GM21576 (cell line): ENCODE results near the gene PRLR.
"Not testable (repeated sequence)": the region's sequence is repeated elsewhere in the genome, so short reads cannot be mapped to it uniquely, and the experiment has no call there.

Experiments
- ATAC-seq: cut with Tn5 transposase; IDR thresholded peaks from one replicate; pipeline ENCODE4 v1.9.1; 2021; ENCODE audit warnings: mild to moderate bottlenecking, moderate library complexity; ENCODE audit not compliant: unreplicated experiment

The PRLR gene

GRCh38 chr5:35133186-35133585 lies 97.1 kb downstream of the PRLR start:
- no peak for ATAC-seq

- no peak for ATAC-seq
These were observed 98.6 kb downstream of the PRLR start for GRCh38 chr5:35131723-35132122.

DNA sequence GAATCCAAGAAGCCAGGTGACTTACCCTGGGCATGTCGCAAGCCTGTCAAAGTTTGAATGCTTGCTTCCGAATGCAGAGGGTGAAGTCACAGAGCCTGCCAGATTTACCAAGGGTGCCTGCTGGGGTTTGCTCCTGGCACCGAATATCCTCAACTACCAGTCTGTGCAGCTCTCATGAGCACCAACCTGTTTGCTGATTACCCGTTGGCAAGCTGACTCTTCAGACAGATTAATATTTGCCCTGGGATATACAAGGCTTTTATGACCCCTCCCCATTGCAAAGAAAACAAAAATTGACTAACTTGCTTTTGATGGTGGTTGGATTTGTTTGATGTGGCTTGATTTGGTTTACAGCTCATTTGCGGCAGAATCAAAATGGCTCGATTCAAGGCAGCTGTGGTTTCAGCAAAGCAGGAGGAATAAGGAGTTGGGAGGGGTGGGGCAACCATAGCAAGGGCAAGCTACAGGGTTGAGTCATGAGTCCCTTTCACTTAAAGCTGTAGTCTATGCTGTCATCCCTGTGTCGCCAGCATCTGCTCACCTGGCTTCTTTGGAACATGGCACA lies 100.3 kb downstream of the PRLR start:
- ATAC-seq = no peak

DNA sequence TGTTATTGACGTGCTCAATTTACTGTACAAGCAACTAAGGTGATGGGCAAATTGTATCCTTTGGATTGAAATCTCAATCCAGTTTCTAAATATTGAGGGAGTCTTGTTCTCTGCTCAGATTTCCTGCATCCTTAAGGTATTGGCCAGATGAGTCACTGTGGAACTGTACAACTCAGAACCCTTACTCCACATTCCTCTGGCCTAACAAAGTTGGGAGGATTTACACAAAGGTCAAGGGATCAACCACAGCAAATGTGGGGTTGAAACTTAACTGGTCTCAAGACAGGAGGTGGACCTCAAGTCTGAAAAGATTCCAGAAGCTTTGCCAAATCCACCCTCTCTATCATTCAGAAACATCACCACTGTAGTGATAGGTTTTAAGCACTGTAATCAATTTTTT lies 101.0 kb downstream of the PRLR start:
- no peak for ATAC-seq

GRCh38 chr5:35127006-35127405 lies 103.3 kb downstream of the PRLR start:
- ATAC-seq = no peak

DNA sequence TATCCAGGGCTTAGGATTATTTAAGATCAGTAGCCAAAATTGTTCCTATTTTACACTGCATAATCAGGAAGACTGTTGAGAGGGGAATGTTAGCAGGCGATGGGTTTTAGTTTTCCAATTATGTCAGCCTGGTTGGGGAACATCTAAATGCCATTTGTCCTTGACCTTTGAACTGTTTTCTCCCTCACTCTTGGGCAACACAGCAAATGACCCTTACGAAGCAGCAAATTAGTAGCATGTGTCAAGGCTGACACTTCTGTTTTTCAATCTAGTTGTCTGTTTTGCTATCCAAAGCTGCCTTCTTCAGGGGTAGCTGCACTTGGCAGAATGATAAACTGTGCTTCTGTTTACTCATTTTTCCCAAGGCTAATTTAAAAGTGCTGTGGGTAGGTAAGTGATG lies 104.5 kb downstream of the PRLR start:
- no peak for ATAC-seq

DNA sequence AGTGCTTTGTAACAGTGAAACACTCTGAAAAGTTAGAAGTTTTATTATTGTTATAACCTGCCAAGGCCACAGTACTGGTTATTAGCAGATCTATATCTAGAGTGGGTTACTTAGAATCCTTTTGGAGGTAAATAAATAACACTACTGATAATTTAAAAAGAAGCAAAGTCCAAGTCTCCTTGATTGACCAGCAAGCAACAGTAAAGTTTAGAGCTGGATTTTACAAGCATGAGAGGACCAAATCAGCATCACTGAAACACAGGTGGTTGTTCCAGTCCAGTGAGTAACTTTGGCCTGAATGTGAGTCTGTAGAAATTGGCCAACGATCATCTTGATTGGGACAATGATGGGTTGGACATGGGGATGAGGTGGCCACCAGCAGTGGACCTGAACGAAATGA lies 105.4 kb downstream of the PRLR start:
- no peak for ATAC-seq

GRCh38 chr5:35122819-35123218 lies 107.5 kb downstream of the PRLR start:
- ATAC-seq = no peak

DNA sequence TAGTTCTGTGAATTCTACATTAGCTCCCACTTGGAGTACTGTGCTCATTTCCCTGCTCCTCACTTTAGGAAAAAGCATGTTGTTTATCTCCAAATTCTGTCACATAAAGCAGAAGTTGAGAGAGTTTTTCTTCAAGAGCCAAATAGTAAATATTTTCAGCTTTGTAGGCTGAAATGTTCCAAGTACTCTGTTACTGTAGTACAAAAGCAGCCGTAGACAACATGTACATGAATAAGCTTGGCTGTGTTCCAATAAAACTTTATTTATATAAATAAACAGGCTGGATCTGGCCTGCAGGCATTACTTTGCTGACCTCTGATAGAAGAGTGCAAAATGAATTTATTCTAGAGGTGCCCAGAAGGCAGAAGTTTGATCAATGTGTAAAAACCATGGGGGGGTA lies 109.6 kb downstream of the PRLR start:
- ATAC-seq = no peak

DNA sequence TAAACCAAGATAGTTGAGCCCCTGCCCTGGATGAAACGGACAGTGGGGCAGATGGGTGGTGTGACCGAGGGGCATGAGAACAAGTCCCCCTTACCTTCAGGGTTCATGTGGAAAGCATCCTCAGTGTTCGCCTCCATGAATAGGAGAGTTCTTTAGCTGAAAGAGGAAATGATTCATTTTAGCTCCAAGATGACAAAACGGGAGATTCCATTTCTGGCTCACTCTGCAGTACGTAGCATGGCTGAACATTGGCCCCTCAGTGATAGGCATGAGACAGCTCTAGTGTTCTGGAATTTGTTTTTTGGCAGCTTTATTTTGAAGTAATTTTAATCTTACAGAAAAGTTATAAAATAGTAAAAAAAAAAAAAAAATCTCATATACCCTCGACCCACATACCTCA lies 112.3 kb downstream of the PRLR start:
- no peak for ATAC-seq

GRCh38 chr5:35115920-35116319 lies 114.4 kb downstream of the PRLR start:
- ATAC-seq = no peak

DNA sequence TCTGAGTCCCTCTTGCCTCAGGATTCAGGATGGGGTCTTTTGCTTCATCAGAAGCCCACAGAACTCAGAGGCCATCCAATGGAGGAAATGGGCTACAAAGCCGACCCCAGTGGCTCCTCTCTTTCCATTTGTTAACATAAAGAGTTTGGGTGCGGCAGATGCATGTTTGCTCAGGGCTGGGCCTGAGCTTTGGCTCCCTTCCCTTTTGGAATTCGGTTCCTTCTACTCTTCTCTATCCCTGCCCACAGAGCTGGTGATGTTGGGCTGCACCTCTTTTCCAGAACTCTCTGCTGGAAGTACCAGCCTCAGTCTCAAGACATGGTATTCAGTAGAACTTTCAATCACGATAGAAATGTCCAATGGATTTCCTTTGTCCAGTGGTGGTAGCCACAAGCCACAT lies 115.6 kb downstream of the PRLR start:
- no peak for ATAC-seq

- ATAC-seq = no peak
These were observed 118.0 kb downstream of the PRLR start for GRCh38 chr5:35112300-35112699.

DNA sequence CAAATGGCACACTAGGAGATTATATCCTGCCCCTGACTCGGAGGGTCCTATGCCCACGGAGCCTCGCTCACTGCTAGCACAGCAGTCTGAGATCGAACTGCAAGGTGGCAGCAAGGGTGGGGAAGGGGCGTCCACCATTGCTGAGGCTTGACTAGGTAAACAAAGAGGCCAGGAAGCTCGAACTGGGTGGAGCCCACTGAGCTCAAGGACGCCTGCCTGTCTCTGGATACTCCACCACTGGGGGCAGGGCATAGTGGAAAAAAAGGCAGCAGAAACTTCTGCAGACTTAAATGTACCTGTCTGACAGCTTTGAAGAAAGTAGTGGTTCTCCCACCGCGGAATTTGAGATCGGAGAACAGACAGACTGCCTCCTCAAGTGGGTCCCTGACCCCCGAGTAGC lies 125.7 kb downstream of the PRLR start:
- ATAC-seq = not testable (repeated sequence)

- no peak for ATAC-seq
These were observed 126.5 kb downstream of the PRLR start for GRCh38 chr5:35103637-35104299.

DNA sequence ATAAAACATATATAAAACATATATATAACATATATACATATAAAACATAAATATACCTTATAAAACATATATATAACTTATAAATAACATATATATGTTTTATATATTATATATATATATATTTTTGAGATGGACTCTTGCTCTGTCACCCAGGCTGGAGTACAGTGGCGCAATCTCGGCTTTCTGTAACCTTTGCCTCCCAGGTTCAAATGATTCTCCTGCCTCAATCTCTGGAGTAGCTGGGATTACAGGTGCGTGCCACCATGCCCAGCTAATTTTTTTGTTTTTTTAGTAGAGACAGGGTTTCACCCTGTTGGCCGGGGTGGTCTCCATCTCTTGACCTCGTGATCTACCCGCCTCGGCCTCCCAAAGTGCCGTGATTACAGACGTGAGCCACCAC lies 128.6 kb downstream of the PRLR start:
- not testable (repeated sequence) for ATAC-seq

DNA sequence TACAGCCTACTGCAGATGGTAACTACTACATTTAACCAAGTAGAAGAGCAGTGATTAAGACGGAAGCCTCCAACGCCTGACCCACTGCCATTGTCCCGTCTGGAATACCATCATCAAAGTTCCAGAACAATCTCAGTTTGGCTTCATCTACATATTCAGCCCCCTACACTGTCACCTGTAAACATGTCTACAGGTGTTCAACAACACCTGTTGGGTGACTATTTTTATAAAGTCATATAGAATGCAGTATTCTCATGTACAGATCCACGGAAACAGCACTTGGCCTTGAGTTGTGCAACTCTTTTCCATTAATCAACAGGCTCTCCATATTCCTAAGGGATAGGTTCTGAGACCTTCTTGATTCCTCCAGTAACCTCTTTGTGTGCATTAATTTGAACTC lies 129.3 kb downstream of the PRLR start:
- no peak for ATAC-seq

GRCh38 chr5:35098214-35098613 lies 132.1 kb downstream of the PRLR start:
- no peak for ATAC-seq

DNA sequence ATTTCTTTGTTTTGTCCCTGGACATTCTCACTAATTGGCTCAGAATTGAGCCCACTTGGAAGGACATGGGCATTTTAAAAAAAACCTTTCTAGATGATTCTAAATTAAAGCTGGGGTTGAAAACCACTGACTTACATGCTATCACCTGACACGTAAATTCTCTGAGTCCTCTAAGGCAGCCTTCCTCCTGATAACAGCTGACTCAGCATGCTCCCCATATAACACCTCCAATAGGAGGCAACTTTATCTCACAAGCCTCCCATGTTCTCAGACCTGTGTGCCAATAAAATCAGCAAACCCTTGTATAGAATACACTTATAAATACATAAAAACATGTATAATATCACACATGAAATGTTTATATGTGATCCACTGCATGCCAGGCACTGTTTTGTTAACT lies 133.4 kb downstream of the PRLR start:
- no peak for ATAC-seq

- ATAC-seq = no peak
These were observed 134.1 kb downstream of the PRLR start for GRCh38 chr5:35096216-35096615.

DNA sequence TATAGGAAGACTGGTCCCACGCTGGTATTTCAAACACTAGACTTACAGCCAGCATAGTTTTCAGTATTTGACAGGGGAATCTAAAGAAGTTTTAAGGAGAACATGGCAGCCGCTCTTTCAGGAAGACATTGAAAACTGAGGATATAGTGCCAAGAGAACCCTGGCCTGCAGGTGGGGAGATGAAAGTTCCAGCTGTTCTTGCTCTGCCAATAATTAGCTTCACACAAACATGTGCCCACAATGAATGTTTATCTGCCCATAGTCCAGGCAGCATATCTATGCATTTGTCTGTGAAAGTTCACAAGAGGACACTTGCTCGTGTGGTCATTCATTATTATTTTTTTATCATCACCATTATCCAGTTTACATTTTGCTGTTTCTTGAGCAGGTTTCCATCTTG lies 134.9 kb downstream of the PRLR start:
- no peak for ATAC-seq

DNA sequence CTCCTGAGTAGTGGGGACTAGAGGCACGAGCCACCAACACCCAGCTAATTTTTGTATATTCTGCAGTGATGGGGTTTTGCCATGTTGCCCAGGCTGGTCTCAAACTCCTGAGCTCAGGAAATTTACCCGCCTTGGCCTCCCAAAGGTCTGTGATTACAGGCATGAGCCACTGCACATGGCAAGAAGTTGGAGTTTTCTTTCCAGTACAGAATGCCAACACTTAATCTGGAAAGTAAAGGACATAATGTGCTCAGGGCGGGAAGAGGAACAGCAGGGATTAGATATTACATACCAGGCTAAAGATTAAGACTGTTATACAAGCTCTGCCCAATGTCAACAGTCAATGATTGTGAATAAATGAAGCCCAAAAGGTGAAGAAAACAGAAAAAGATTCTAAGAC lies 135.3 kb downstream of the PRLR start:
- no peak for ATAC-seq

DNA sequence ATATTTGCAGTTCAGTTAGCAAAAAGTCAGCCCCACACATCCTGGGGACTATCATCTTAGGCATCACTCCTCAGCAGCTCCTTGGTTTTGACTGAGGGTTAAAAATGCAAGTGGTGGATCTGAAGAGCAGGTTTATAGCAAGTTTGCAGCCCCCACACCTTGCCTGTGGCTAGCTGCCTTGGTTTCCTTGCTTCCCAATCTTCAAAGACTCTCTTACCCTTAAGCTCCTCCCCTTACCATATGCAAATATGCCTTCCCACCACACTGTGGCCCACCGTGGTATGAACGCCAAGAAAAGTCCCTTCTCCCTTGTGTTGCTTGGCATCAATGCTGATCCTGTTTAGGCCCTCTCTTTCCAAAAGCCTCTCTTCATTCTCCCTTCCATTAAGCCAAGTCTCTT lies 137.6 kb downstream of the PRLR start:
- ATAC-seq = no peak
